HG02759 (cell line): ENCODE data around the gene ACBD5.
"Not testable (repeated sequence)": the region's sequence is repeated elsewhere in the genome, so short reads cannot be mapped to it uniquely, and the experiment has no call there.

Experiments used
- ATAC-seq: cut with Tn5 transposase; IDR thresholded peaks from one replicate; pipeline ENCODE4 v1.9.1; 2021; ENCODE audit warnings: mild to moderate bottlenecking, moderate library complexity; ENCODE audit not compliant: unreplicated experiment

The ACBD5 gene

DNA sequence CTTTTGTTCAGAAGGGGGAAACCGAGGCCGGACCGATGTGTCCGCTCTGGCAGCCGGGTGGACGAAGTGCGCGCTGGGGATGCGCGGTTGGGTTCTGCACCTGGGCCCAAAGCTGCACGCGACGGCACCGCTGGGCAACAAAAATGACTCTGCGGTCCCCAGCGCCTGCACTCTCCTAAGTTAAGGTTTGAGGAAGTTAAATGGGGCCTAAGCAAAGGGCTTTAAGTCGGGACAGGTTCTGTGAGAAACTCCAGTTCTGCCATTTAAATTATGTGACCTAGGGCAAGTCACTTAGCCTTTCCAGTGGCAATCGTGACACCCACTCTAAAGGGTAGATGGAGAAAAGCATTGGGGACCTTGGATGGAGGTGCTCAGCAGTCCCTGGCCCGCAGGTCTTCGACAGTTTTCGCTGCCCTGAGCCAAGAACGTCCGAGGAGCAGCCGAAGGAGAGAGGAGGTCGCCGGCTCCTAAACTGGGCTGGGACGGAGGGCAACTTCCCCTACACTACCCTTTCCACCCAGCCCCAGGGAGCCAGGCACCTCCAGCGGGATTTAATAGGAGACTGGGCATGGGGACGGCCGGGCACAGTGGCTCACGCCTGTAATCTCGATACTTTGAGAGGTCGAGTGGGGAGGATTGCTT lies 534 bp upstream of the ACBD5 start:
- peak; percentile 15 for ATAC-seq

DNA sequence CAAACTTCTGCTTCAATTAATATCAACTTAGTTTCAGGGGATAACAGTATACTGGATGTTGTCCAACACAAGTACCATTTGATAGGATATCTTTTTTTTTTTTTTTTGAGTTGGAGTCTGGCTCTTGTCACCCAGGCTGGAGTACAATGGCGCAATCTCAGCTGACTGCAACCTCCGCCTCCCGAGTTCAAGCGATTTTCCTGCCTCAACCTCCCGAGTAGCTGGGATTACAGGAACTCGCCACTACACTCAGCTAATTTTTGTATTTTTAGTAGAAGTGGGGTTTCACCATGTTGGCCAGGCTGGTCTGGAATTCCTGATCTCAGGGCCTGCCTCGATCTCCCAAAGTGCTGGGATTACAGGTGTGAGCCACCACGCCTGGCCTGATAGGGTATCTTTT lies 3.1 kb downstream of the ACBD5 start:
- ATAC-seq: not testable (repeated sequence)

DNA sequence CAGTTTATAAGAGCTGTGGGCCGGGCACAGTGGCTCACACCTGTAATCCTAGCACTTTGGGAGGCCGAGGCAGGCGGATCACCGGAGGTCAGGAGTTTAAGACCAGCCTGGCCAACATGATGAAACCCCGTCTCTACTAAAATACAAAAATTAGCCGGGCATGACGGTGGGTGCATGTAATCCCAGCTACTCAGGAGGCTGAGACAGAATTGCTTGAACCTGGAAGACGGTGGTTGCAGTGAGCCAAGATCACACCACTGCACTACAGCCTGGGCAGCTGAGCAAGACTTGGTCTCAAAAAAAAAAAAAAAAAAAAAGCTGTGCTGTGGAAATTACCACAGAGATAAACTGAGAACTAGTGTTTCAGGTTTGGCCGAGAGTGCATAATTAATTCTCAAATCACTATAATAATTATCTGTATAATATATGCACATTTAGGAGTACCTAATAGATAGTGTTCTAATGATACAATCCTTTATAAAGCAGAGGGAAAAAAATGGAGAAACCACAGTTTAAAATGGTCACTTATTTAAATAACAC lies 3.9 kb downstream of the ACBD5 start:
- not testable (repeated sequence) for ATAC-seq

DNA sequence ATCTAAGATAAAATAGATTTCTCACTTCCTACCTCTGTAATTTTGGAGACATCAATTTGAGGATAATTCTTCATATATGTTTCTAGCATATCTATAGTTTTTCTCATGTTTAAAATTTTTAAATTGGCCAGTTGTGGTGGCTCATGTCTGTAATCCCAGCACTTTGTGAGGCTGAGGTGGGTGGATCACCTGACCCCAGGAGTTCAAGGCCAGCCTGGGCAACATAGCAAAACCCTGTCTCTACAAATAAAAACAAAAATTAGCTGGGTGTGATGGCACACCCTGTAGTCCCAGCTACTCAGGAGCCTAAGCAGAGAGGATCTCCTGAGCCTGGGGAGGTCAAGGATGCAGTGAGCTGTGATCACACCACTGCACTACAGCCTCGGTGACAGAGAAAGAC lies 4.9 kb downstream of the ACBD5 start:
- ATAC-seq: no peak

DNA sequence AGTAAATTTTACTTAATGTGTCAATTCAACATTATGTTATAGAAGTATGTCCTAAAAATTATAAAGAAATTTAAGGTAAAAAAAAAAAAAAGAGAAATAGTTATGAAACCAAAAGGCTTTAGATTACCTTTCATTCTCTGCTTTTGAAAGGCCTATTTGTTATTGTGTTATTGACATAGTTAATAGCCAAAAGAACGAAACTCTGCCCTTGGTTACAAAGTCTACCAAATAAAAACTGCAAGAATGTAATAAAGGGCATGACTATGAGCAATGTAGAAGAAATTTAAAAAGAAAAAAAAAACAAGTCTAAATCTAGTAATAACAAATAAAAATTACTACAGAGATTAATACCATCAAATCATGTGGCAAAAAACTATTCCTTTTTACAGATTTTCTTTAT lies 10.6 kb downstream of the ACBD5 start:
- no peak for ATAC-seq

DNA sequence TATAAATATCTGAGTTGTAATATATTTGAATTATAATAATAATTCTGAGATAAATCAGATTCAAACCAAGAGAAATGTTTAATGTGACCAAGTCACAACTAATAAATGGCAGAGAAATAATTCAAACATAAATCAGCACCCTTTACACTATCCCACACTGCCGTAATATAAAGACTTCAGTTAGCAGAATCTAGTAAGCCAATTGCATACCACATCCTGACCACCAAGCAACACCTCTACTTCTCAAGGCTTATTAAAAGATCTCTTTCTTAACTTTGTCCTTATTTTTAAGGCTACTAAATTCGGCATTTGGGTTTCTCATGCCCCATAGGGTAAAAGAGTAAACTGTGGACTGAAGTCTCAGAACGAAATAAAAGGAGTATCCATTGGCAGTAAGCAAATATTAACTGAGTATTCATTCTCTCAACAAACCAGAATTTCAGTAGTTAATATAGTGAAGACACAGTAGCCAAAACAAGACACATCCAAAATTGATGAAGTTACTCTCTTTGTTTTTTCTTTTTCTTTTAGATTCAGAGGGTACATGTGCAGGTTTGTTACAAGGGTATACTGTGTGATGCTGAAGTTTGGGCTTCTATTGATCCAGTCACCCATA lies 14.8 kb downstream of the ACBD5 start:
- no peak for ATAC-seq

DNA sequence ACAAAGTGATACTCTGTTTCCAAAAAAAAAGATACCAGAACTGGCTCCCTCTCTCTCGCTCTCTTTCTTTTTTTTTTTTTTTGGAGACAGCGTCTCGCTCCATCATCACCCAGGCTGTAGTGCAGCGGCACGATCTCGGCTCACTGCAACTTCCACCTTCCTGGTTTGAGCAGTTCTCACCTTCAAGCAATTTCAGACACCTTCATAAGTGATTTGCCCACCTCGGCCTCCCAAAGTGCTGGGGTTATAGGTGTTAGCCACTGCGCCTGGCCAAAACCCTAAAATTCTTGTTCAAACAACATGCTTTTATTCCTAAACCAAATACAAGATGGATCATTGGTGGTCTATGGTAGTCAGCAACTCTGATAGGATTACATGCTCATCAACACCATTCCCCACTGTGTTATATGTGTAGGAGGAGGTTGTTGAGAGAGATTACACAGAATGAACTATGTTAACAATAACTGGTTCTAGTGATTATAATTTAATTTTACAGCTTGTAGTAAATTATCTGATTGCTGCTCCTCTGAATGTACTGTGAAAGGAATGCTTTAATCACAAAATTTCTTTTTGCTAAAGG lies 15.5 kb downstream of the ACBD5 start:
- ATAC-seq: no peak

DNA sequence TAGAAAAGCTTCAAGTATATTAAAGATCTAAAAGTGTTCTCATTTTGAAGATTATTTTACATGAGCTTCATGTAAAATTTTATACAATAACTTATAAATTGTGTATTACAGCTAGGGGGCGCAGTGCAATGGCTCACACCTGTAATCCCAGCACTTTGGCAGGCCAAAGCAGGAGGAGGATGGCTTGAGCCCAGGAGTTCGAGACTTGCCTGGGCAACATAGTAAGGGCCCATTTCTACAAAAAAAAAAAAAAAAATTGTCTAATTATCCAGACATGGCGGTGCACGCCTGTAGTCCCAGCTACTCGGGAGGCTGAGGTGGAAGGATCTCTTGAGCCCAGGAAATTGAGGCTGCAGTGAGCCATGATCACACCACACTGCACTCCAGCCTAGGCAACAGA lies 16.6 kb downstream of the ACBD5 start:
- no peak for ATAC-seq

DNA sequence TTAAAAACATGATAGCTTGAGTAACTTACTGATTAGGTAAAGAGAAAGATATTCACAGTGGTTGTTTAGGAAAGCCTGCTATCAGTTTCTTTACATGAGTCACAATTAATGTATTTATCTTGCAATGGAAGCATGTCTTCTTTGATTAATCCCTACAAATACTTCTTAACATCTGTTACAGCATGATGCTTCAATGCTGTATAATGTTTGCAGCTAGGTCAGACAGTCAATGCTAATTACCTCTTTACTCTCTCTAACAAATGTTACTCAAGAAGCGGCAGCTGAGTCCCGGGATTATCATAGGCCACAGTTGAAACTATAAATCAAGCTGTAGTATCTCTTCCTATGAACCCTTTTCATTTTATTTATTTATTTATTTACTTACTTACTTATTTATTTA lies 33.2 kb downstream of the ACBD5 start:
- no peak for ATAC-seq

DNA sequence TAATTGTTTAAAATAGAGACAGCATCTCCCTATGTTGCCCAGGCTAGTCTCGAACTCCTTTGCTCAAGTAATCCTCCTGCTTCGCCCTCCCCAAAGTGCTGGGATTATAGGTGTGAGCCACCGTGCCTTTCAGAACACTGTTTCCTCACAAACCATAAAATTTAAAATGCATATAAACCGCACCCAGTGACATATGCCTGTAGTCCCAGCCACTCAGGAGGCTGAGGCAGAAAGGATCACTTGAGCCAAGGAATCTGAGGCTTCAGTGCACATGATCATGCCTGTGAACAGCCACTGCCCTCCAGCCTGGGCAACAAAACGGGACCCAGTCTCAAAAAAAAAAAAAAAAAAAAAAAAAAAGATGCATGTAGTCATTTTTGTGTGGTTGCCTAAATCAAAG lies 36.8 kb downstream of the ACBD5 start:
- ATAC-seq: no peak

DNA sequence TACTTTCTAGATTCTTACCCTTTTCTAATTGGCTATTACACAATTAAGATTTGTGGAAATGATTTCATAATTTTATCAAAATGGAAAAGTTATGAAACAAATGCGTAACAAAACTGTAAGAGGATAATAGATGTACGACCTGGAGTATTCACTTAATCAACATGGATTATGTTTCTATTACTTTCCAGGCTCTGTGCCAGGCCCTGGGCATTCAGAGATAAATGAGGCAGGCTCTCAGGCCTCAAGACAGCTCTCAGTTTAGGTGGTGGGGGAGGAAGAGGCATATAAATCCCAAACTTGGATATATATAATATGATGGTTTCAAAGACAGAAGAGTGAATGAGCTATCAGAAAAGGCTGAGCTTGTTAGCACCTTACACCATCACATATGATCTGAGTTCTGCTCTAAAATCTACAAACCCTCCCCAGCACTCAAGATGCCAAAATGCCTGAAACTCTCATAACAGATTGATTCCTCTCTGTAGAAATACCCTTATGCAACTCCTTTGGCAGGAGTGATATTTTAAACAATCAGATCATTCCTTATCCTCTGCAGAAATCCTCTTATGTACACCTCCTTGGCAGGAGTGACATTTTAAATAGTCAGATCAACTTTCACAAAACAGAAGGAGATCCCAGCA lies 42.5 kb downstream of the ACBD5 start:
- ATAC-seq: no peak

DNA sequence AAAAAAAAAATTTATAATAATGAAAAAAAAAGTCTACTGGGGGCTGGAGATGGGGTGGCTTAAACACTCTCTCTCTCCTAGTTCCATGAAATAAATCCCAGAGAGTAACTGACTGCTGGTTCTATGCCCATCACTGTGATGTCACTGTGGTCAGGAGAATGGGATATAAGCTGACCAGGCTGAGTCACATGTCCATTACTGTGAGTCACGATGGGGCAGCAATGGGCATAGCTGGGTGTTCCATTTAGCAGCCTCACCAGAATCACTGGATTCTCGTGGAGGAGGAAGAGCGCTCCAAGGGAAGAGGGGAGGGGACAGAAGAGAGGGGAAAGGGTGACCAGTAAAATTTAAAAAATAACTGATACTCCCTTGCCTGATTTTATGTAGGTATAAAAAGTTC lies 48.3 kb downstream of the ACBD5 start:
- ATAC-seq: no peak

DNA sequence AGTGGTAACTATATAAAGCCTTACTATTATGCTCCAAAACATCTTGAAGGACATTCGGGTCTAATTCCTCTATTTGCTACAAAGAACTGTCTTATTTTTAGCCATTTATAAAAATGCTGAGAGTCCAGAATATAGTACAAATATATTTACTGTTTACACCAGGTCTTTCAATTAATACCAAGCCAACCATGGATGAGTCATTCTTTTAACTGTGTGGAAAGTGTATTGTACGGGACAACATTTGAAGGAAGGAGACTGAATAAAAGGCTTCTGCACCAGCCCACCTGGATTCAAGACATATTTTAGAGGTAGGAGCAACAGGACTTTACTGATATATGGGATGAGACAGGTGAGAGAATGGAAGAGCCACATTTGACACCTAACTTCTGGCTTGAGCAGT lies 50.1 kb downstream of the ACBD5 start:
- no peak for ATAC-seq

DNA sequence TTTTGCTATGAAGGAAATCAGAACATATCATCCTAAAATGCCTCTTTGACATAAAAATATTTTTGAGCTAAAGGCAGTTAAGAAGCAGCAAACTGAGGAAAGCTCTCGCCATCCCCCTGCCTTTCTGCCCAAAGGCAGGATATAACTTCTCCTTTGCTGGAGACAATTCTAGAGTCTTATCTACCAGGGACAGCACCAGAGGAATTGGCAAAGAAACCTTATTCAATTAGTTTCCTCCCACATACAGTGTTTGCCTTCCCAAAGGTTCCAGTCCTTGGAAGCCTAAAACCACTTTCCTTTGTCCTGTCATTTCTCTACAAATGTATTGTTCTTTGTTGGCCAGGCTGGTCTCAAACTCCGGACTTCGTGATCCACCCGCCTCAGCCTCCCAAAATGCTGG lies 51.7 kb downstream of the ACBD5 start:
- no peak for ATAC-seq

DNA sequence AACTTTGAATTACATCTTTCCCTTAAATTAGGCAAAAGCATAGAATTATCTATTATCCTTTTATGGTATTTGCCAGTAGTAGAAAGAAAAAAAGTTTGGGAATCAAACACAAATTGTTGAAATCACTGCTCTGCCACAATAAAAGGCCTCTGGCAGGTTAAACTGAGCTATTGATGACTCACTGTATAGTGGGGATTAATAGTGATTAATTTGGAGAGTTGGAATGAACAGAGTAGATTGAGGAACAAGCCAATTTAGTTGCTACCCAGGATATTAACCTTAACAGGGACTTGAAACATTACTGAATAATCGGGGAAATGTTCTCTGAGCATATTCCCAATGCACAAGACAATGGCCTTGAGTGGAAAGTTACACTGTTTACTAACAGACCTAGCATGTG lies 52.3 kb downstream of the ACBD5 start:
- no peak for ATAC-seq

DNA sequence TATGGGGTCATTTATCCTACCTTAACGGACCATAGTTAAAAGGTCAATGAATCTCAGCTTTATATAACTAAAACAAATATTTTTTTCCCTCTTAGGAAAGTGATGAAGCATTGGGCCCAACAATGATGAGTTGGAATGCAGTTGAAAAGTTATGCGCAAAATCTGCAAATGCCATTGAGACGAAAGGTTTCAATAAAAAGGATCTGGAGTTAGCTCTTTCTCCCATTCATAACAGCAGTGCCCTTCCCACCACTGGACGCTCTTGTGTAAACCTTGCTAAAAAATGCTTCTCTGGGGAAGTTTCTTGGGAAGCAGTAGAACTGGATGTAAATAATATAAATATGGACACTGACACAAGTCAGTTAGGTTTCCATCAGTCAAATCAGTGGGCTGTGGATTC lies 70.7 kb downstream of the ACBD5 start:
- ATAC-seq: no peak

DNA sequence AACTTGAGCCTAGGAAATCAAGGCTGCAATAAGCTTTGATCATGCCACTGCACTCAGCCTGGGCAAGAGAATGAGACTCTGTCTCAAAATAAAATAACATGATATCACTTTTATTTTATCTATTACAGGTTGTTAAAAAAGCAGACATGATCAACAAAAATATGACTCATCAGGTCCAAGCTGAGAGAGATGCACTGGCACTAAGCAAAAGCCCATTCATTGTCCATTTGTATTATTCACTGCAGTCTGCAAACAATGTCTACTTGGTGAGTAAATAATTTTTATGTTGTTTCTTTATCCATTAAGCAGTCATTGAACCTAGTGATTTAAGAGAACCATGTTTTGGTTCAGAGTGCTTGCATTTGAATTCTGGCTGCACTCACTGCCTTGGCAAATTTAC lies 82.2 kb downstream of the ACBD5 start:
- ATAC-seq: no peak

DNA sequence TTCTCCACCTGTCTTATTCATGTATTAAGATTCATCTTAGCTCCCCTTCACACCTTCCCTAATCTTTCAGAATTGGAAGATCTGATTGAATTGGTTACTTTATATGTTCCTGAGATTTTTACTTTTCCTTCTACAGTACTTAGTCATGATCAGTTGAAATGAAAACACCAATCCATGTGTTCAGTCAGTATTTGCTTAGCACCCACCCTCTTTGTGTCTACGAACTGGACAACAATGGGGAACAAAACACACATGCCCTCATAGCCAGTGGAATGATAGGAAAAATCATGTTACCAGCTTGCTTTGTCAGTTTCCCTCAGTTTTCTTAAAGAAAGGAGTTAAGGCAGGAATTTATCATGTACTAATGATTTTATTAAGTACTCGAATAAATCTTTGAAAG lies 83.4 kb downstream of the ACBD5 start:
- ATAC-seq: no peak

DNA sequence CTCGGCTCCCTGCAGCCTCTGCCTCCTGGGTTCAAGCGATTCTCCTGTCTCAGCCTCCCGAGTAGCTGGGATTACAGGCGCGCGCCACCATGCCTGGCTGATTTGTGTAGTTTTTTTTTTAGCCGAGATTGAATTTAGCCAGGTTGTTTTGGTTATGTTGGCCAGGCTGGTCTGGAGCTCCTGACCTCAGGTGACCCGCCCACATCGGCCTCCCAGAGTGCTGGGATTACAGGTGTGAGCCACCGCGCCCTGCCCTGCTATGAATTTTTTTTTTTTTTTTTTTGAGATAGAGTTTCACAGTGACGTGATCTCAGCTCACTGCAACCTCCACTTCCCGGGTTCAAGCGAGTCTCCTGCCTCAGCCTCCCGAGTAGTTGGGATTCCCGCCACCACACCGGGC lies 84.0 kb downstream of the ACBD5 start:
- ATAC-seq: not testable (repeated sequence)

DNA sequence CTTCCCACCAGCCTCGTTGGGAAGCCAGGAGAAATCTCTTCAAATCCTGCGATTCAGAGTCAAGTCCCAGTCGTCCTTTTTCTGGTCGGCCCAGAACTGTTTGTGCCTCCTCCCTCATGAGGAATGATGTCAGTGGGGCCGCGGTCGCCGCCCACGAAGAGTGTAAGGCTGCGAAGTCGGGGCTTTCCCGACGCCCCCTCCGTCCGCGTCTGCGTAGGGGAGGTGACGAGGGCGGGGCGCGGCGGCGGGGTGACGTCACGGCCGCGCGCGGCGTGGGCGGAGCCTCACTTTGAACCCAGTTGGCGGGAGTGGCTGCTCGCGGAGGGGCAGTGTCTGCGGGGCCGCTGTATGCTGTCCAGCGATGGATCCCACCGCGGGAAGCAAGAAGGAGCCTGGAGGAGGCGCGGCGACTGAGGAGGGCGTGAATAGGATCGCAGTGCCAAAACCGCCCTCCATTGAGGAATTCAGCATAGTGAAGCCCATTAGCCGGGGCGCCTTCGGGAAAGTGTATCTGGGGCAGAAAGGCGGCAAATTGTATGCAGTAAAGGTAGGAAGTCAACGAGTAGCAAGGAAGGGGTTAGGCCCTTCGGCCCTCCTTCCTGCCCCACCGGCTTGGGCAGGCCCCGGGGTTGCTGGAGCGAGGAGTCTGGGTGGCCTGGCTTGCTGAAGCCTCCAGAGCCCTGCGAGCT lies 85.4 kb downstream of the ACBD5 start, which contains the start of gene MASTL:
TSS of gene MASTL (plus strand) at position 287 of the 689 bp plus-strand sequence. CDS start at position 362, 75 bp downstream.
- peak; percentile 81 for ATAC-seq

DNA sequence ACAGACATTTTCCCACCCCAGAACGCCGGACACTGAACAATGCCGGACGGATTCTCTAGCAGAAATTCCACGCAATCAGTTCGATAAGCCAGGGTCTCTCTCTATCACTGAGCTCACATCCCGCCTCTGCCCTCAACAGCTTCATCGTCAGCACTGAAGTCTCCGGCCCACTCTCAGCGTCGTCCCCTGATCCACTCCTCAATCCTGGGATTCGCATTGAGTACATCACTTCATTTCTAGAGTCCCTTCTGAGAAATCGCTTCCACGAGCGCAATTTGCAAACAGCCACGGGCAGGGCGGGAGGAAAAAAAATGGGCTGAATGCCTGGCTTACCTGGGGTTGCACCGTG lies 86.8 kb downstream of the ACBD5 start:
- peak; percentile 4 for ATAC-seq
